NCI-H345 treated with DMSO at 0.1 percent for 48 hours (cell line): ENCODE measurements around the gene CCL8.
"Not testable (repeated sequence)": the region's sequence is repeated elsewhere in the genome, so short reads cannot be mapped to it uniquely, and the experiment has no call there.

ENCODE experiments used
- DNase-seq: peaks from one replicate; lab custom pipeline; 2025; ENCODE audit not compliant: unreplicated experiment; lab: John Stamatoyannopoulos, UW

The CCL8 gene

DNA sequence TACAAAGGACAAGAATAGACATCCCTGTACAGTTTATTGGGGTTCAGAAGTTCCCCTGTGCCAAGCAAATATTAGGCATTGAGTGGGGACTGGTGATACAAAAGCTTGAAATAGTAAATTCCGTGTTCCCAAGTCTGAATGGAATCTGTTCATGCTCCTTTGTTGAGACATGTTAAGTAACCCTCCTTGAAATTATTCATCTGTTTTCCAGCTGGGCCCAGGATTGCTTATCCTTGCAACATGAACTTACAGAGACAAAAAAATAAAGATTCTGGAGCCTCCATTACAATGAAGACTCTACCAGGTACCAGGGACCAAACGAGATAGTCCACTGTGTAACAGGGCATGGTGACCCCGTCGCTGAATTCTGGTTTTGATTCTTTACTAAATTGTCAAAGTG, 6.1 kb upstream of the CCL8 start:
- DNase-seq: no peak

DNA sequence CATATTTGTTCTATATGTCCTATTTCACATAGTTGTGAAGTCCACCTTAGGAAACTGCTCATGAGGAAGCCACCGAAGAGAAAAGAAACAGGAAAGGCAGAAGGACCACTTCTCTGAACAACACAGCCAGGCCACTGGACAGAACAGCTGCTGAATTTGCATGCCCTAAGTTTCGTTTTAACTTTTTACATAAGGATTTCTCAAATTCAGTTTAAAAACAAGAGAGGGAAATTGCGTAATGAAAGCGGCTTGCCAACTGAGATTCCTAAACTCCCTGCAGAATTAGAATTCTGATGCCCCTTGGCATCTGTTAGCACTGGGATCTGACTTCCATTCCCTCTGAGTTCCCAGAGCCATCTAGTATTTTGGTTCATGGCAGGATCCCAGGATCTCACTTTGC, 5.0 kb upstream of the CCL8 start:
- DNase-seq: no peak

DNA sequence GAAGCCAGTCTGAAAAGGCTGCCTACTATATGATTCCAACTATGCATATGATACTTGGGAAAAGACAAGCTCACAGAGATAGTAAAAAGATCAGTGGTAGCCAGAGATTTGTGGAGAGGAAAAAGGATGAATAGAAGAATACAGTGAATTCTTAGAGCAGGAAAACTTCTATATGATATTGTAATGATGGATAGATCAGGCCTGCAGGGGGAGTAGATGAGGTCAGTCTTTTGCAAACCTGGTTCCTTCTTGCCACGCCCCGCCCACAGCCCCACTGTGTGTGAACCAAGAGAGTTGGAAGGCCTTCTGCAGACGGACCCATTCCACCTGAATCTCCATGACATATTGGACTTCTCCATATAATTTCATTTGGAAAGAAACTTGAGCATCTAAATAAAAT, 761 bp upstream of the CCL8 start:
- DNase-seq: no peak

DNA sequence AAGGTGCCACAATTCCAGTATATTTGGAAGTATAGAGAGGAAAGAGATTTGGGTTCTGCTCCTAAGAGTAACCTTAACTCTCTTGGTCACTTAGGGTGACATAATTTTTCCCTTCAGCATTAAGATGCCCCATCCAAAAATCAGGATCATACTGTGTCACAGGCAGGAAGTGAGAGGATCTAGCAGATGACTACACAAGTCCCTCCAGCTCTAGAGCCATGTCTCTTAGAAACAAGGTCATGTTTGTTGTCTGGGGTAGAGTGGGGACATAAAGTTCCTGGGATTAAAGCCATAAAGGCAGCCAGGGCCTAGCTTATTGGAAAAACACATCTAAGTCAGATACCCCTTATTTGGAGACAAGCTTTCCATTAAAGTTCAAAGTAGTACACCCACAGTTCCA, 2.7 kb downstream of the CCL8 start:
- DNase-seq: no peak

DNA sequence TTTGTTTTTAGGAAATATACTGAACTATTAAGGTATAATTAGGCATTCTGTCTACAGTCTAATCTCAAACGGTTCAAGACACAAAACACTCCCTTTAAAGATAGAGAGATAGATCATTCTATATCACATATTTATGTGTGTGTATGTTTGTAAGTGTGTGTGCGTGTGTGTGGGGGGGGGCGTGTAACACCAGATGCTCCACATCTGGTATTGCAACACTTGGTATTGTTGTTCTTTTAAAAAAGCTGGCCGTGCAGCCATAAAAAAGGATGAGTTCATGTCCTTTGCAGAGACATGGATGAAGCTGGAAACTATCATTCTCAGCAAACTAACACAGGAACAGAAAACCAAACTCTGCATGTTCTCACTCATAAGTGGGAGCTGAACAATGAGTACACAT, 8.3 kb downstream of the CCL8 start:
- not testable (repeated sequence) for DNase-seq

DNA sequence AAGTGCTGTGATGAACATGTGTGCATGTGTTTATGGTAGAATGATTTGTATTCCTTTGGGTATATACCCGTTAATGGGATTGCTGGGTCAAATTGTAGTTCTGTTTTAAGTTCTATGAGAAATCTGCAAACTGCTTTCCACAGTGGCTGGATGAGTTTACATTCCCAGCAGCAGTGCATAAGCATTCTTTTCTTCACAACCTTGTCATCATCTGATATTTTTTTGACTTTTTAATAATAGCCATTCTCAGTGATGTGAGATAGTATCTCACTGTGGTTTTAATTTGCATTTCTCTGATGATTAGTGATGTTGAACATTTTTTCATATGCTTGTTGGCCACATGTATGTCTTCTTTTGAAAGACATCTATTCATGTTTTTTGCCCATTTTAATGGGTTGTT, 18.5 kb downstream of the CCL8 start:
- DNase-seq: no peak

DNA sequence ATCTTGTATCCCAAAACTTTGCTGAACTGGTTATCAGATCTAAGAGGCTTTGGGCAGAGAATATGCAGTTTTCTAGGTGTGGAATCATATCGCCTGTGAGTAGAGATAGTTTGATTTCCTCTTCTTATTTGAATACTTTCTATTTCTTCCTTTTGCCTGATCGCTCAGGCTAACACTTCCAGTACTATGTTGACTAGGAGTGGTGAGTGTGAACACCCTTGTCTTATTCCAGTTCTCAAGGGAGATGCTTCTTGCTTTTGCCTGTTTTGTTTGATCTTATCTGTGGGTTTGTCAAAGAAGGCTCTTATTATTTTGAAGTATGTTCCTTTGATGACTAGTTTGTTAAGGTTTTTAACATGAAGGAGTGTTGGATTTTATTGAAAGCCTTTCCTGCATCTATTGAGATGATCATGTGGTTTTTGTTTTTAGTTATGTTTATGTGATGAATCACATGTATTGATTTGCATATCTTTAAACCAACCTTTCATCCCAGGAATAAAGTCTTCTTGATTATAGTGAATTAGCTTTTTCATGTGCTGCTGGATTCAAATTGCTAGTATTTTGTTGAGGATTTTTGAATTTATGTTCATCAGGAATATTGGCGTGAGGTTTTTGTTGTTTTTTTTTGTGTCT, 20.0 kb downstream of the CCL8 start:
- no peak for DNase-seq

DNA sequence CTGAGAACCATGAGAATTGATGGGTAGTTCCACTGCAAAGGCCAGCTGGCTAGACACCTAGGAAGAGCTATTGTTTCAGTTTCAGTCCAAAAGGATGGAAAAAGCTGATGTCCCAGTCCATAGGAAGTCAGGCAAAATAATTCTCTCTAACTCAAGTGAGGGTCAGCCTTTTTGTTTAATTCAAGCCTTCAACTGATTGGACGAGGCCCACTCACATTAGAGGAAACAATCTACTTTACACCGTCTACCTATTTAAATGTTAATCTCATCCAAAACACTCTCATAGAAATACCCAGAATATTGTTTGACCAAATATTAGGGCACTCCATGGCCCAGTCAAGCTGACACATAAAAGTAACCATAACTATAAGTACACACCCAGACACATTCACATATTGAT, 22.7 kb downstream of the CCL8 start:
- DNase-seq: no peak

DNA sequence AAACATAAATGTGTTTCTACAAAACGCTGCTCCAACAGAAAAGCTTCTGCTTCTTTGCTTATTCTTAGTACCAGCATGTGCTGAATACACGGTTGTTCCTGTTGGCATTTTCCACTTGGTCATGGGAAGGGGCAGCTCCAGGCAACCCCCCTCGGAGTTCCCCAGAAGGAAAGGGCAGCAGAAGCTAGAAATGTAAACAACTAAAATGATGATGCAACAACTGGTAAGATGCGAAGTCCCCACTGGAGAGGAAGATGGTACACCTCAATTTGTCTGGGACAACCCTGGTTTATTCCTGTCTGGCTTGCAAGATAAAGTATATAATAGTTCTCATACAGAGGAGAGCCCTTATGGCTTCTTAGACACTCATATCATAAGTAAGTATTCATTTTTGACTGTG, 27.8 kb downstream of the CCL8 start:
- DNase-seq: no peak

DNA sequence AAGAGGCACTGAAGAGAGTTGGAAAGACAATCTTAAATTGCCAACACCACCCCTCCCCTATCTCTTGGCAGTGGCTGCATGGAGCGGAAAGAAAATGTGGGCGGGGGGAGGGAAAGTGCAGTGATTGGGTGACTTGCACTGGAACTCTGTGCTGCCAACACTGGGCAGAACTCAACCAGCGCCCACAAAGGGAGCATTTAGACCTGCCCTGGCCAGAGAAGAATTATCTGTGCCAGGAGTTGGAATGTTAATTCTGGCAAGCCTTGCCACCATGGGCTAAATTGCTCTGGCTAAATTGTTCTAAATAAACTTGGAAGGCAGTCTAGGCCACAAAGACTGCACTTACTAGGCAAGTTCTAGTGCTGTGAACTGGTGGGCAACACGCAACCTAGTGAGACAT, 30.5 kb downstream of the CCL8 start:
- DNase-seq: no peak

DNA sequence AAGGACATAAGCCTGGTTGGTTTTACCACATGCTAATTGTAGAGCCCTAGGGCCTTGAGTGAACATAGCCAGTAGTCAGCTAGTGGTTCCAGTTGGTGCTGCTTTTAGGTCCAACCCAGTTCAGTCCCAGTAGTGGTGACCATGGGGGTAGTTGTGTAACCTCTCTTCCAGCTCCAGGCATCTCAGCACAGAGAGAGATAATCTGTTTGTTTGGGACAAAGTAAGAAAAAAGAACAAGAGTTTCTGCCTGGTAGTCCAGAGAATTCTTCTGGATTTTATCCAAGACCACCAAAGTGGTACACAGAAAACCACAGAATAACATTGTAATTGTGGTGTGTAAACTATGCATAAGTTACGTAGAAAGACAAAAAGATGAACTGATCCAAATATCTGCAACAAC, 31.9 kb downstream of the CCL8 start:
- no peak for DNase-seq

DNA sequence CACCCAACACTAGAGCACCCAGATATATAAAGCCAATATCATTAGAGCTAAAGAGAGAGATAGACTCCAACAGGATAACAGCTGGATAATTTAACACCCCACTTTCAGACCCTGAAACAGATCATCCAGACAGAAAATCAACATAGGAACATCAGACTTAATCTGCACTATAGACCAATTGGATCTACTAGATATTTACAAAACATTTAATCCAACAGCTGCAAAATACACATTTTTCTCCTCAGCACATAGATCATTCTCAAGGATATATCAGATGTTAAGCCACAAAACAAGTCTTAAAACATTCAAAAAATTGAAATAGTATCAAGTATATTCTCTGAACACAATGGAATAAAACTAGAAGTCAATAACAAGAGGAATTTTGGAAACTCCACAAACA, 33.0 kb downstream of the CCL8 start:
- no peak for DNase-seq

DNA sequence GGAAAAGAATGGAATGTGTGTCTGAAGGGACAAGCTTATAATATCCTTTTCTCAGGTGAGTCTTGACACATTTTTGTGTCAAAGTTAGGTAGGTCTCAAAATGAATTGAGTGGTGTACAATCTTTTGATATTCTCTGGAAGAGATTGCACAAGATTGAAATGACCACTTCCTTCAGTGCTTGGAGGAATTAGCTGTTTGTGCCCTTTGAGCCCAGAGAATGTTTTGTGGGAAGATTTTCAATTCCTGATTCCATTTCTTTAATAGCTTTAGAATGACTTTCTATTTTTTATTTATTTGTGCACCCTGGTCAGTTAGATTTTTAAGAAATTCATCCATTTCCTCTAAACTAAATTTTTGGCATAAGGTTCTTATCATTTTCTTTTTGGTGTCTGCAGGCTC, 35.4 kb downstream of the CCL8 start:
- no peak for DNase-seq

DNA sequence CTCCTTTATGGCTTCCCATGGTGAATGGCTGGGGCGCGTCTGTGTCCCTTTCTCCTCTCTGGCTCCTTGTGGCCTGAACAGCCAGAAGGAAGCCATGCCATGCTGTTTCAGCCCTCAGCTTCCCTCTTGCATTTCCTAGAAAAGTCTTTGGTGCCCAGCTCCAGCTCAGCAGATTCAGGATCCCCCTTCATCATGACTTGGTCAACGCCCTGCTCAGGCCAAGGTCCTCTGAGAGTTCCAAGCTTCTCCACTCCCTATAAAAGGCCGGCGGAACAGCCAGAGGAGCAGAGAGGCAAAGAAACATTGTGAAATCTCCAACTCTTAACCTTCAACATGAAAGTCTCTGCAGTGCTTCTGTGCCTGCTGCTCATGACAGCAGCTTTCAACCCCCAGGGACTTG, 37.0 kb downstream of the CCL8 start, which contains the start of gene CCL13:
TSS of gene CCL13 (plus strand) at position 287 of the 400 bp plus-strand sequence. CDS start at position 334, 47 bp downstream.
- DNase-seq: no peak

DNA sequence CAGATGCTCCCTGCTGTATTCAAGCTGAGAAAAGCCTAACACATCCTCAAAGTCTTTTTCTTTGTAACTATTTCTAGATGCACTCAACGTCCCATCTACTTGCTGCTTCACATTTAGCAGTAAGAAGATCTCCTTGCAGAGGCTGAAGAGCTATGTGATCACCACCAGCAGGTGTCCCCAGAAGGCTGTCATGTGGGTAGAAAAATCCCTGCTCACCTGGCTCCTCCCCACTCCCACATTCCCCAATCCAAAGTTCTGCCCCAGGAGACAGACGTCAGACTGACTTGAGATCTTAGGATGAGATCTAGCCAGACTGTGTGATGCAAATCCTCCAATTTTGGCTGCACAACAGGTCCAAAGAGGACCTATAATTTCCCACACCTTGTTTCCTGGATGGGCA, 38.2 kb downstream of the CCL8 start:
- no peak for DNase-seq

DNA sequence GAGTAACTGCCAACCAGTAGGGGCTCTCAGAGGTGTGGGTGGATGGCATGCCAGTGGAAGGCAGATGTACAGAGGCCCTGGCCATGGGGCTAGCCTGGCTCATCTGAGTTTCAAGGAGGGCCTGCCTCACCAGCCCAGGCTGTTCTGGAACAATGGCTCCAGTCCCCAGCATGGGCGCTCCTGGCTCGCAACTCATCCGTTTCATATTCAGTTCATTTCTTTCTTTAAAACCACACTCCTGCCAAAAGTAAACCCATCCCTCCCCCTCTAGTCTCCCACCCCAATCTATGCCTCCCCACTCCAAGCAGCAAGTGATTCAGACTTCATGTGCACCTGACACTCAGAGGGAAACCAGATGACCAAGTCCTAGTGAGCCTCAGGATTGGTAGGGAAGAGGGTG, 39.4 kb downstream of the CCL8 start:
- peak; percentile 15 for DNase-seq

DNA sequence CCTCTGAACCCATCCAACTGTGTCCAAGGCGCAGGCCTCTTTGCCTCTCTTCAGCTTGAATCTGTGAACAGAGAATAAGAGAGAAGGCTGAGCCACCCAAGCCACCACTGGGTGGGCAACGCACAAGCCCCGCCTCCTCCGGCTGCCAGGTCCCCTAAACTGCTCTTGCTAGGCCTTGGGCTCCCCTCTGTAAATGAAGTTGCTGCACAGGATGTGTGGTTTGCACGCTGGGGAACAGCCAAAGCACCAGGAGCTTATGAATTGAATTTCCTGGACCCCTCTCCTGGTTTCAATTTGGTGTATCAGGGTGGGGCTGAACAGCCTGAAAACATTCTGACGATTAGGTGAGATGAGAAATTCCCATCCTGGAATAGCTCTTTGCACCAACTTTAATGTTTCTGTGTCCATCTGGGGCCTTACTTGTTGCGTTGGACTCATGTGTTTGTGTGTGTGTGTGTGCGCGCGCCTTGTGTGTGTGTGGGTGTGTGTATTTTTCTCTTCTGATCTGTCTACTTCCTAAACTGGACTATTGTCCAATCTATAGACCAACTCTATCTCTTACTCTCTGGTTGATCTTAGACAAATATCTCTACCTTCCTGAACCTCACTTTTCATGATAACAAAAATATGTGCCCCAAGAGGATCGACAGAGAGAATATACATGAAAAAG, 41.5 kb downstream of the CCL8 start:
- no peak for DNase-seq

DNA sequence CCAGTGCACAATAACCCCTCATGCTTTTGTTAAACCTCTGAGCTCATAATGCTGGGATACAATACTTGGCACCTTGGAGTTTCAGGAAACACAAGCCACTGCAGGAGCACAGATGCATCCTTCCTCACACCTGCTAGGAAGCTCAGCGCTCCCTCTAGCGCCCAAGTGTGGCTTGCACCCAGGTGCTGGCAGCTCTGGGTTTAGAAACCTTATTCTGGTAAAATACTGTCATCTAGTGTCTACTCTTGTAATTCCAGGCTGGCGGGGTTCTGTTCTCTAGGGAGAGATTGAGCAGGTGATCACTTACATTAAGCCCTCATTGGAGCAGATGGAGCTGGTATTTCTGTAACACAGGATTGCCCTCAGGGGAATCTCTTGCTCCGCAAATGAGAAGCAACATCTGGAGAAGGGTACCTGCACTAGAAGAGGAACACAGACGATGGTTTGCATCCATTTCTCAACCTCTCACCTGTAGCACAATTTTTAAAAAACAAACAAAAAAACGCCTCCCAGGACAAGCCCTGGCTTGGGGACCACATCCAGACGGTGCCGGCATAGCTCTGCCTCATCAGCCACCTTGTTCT, 42.3 kb downstream of the CCL8 start:
- peak; percentile 94 for DNase-seq

DNA sequence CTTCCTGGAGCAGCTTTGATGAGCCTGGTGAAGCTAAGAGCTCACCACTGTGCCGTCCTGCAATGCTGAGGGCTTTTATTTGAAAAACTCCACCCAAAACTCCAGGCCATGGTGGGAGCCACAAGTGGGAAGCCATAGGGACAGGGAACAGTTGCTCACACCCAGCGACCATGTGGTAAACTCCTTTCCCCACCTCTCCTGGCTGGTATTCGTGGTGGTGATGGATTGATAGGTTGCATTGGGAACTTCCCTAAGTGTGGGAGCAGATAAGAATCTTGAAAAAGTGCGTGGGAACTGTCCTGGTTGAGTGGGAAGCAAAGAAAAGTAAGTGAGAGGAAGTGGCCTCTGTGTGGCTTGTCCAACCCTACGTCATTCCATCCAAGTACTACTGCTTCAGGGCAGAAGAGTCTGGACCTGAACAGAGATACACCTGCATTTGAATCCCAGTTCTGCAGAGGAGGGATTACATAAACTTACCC, 44.0 kb downstream of the CCL8 start, which contains the start of gene CCL1:
TSS of gene CCL1 (minus strand) at position 51 of the 479 bp plus-strand sequence. CDS start 72 bp downstream, outside the sequence.
- DNase-seq: no peak

DNA sequence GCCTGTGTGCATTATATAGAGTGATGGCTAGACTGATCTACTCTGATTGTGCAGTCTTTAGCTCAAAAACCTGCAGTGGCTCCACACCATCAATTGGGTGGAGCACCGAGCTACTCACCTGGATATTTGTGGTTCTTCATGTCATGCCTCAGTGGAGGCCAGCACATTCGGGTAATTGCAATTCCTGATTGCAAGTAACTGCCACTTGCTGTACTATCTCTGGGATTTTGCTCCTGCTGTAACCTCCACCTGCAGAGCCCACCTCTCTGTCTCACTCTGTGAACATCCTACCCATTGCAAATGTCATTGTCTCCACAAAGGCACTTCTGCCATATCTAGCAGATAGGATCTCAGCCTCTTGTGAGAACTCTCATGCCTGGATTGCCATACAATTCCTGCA, 45.5 kb downstream of the CCL8 start:
- no peak for DNase-seq

DNA sequence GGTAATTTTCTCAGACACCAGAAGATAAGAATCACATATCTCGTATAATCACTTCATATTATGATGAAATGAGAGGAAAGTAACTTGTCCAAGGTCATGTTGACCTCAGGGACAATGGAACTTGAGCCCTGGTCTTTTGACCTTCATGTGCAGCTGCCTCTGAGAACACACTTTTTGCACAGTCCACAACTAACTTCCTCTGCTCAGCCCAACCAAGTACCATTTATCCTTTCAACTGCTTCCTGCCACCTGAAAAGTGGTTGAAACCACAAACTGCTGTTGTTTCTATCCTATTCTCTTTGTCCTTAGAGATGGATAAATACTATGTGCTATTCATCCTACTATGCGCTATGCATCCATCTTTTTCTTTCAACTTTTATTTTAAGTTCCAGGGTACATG, 46.1 kb downstream of the CCL8 start:
- DNase-seq: no peak

DNA sequence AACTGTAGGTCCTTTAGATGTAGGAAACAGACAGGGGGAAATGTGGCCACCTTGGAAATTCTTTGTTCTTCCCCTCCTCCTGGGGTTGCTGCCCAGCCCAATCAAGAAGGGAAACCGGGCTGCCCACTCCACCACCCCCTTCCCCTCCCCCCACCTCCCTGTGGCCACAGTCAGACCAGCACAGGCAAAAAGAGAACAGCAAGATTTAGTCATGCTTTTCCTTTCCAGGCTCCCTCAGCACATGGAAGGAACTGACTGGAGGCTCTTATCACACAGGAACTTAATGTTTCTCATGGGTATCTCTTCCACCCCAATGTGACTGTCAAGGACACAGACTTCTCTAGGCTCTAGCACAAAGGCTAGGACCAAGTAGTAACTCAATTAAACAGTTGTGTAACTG, 46.8 kb downstream of the CCL8 start:
- no peak for DNase-seq
